Stimulated activated CD8-positive, alpha-beta memory T cell treated with anti-CD3 and anti-CD28 coated beads, Interleukin-7, amount 100 ng/mL, for 4 hours (primary cell): ENCODE results near the gene SMC6.

Source experiments
- DNase-seq, 2 donors: peaks; one replicate each; pipeline ENCODE4 v3.0.0-alpha.2; 2020; ENCODE audit warnings: low read depth in 2 of 2

Gene SMC6

GRCh38 chr2:17615728-17616351 lies 137.8 kb downstream of the SMC6 start:
- DNase-seq: no peak

- no peak for DNase-seq
Observed at GRCh38 chr2:17615147-17615546, 138.5 kb downstream of the SMC6 start.

GRCh38 chr2:17614174-17614930 lies 139.3 kb downstream of the SMC6 start:
- DNase-seq: no peak
